Measurements from ENCODE around the gene LARP1B.

DNA sequence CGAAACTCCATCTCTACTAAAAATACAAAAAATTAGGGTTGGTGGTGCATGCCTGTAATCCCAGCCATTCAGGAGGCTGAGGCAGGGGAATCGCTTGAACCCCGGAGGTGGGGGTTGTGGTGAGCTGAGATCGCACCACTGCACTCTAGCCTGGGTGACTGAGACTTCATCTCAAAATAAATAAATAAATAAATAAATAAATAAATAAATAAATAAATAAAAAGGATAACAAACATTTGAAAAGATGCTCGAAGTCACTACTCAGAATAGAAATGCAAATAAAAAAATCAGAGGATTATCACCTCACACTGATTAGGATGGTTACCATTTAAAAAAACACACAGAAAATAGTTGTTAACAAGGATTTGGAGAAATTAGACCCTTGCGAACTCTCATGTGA, 73.8 kb downstream of the LARP1B start:
- no peak for TF ChIP-seq POLR2A (IDR thresholded peaks at IDR 0.05)
- TF ChIP-seq CTCF (IDR thresholded peaks at IDR 0.05): no peak
- no peak for TF ChIP-seq POLR2AphosphoS5 (IDR thresholded peaks at IDR 0.05)
